ENCODE measurements around the gene FADS6. TPM values are rescaled to one million over a fixed set of nuclear protein-coding genes. Genes with fewer than 3 reads are reported as not detected.
"Not testable (repeated sequence)": the region's sequence is repeated elsewhere in the genome, so short reads cannot be mapped to it uniquely, and the experiment has no call there.

The FADS6 gene
- total RNA-seq, 4 donors from 2014 or later = not detected

GRCh38 chr17:74871356-74872076, 21.9 kb downstream of the FADS6 start:
- DNase-seq (ENCODE audit: low spot score) = no peak
- no peak for ATAC-seq (ENCODE audit: low FRiP score)
- TF ChIP-seq, protein P1, sequence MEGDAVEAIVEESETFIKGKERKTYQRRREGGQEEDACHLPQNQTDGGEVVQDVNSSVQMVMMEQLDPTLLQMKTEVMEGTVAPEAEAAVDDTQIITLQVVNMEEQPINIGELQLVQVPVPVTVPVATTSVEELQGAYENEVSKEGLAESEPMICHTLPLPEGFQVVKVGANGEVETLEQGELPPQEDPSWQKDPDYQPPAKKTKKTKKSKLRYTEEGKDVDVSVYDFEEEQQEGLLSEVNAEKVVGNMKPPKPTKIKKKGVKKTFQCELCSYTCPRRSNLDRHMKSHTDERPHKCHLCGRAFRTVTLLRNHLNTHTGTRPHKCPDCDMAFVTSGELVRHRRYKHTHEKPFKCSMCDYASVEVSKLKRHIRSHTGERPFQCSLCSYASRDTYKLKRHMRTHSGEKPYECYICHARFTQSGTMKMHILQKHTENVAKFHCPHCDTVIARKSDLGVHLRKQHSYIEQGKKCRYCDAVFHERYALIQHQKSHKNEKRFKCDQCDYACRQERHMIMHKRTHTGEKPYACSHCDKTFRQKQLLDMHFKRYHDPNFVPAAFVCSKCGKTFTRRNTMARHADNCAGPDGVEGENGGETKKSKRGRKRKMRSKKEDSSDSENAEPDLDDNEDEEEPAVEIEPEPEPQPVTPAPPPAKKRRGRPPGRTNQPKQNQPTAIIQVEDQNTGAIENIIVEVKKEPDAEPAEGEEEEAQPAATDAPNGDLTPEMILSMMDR (IDR thresholded peaks at IDR 0.05) = no peak

DNA sequence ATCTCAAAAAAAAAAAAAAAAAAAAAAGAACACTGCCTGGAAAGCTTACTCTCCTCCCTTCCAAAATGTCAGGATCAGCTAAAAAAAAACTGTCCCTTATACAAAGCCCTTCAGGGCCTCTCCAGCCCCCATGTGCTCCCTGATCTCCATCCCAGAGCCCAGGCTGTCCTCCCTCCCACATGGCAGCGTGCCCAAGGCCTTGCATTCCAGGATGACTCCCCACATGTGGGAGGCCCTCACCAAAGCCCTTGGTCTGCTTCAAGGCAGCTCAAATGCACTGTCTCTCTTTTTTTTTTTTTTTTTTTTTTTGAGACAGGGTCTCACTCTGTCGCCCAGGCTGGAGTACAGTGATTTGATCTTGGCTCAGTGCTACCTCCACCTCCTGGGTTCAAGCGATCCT, 22.9 kb downstream of the FADS6 start:
- TF ChIP-seq, protein P1 (IDR thresholded peaks at IDR 0.05) = no peak
- ATAC-seq (ENCODE audit: low FRiP score) = no peak
- DNase-seq (ENCODE audit: low spot score) = peak; percentile 59

GRCh38 chr17:74870028-74870427, 23.4 kb downstream of the FADS6 start:
- DNase-seq (ENCODE audit: low spot score); ATAC-seq (ENCODE audit: low FRiP score): not testable (repeated sequence)

DNA sequence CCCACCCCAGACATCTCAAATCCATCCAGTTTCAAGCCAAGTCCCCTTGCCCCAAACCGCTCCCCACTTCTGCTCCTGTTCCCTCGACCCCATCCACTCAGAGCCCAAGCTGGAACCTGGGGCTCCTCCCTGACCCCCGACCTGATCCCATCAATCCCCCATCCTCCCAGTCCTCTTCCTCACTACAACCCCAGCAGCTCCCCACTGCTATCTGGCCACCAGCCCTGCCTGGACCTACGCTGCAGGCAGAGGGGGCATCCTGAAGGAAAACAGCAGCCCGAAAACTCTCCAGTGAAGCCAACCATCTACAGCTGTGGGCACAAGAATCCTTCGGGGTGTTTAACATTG, 24.6 kb downstream of the FADS6 start:
- ATAC-seq (ENCODE audit: low FRiP score) (no peak), DNase-seq (ENCODE audit: low spot score) (no peak)
- TF ChIP-seq, protein P1 (IDR thresholded peaks at IDR 0.05) = no peak

GRCh38 chr17:74868251-74868907, 25.1 kb downstream of the FADS6 start:
- DNase-seq (ENCODE audit: low spot score) = no peak
- ATAC-seq (ENCODE audit: low FRiP score) = no peak
- TF ChIP-seq, protein P1 (IDR thresholded peaks at IDR 0.05) = no peak

DNA sequence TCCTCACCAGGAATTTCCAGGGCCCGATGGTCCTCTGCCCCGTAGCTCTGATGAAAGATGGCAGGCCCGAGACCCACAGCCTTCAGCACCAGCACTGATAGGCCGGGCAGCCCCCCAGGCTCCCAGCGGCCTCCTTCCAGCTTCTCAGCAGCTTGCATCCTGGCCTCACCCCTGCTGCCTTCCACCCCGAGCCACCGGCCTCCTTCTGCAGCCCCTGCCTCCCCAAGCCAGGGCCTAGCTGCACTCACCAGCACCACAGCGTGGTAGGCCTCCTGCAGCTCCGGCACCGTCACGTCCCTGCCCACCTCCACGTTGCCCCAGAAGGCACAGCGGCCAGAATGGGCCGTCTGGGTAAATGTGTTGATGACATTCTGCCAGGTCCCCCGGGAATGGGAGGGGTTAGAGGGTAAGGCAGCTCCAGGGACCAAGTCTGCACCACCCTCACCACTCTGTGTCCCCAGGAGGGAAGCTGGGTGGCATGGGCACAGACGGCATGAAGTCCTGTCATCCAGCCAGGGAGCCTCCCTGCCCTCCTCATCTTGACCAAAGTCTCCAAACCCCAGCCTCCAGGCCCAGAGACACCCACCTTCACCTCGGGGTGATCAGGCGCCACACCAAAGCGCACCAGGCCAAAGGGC, 27.1 kb downstream of the FADS6 start:
- ATAC-seq (ENCODE audit: low FRiP score) = no peak
- DNase-seq (ENCODE audit: low spot score) = no peak
- TF ChIP-seq, protein P1 (IDR thresholded peaks at IDR 0.05) = no peak

DNA sequence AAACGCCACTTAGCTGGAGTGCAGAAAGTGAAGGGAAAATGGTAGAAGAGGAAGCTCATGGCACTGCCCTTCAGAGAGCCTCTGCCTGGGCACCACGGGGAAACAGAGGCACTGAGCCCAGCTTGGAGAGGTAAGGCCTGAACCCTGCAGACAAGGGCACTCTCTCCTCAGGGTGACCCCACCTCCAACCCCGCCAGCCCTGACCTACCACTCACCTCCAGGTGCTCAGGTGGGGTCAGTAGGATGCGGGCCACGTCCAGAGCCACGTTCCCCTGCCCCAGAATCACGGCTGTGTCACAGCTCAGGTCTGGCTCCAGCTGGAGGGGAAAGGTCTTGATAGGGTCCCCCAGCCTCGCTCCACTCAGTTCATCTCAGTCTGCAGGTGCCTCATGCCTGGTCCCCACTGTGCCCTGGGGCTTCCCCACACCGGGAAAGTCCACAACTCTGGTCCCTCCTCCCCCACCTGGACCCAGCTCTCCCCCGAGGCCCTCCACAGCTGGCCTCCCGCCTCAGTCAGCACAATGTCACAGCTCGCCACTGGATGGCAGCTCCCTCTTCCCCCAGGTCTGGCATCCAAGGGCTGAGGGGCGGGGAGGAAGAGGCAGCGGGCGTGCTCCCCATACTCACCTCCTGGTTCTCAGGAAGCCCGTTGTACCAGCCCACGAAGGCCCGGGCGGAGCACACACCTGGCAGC, 27.8 kb downstream of the FADS6 start:
- TF ChIP-seq, protein P1 (IDR thresholded peaks at IDR 0.05) = no peak
- ATAC-seq (ENCODE audit: low FRiP score) = no peak
- DNase-seq (ENCODE audit: low spot score) = no peak

Measured in omental fat pad (tissue), 4 donors.